ENCODE data around the gene HPD.

The HPD gene

GRCh38 chr12:121808623-121809022 is 50.0 kb downstream of the HPD start:
- Histone ChIP-seq H3K4me1 (ENCODE audit: control insufficient read depth, low read length) (peaks cover 52% of the 10 kb centered on the region), H3K79me2 (ENCODE audit: control insufficient read depth, low read length) (peaks cover 80% of the 10 kb centered on the region), H3K27ac (ENCODE audit: low read depth, low read length) (no peak overlapping the region), H3F3A (ENCODE audit: control insufficient read depth, insufficient read depth) (peaks cover 12% of the 10 kb centered on the region), H3K9me2 (replicated peaks; ENCODE audit: control insufficient read depth, low read length) (no peaks in the 10 kb centered on the region), H4K20me1 (ENCODE audit: control insufficient read depth, insufficient read depth, low read depth, low read length) (peaks cover 29% of the 10 kb centered on the region), H3K9me3 (ENCODE audit: control insufficient read depth, insufficient read depth, low read length) (no peaks in the 10 kb centered on the region), H3K27me3 (ENCODE audit: control insufficient read depth, low read length) (no peaks in the 10 kb centered on the region), H3K4me2 (ENCODE audit: low read length) (no peak overlapping the region), H3K36me3 (ENCODE audit: control insufficient read depth, low read length) (peaks cover 85% of the 10 kb centered on the region), H3K4me3 (ENCODE audit: low read length) (no peak overlapping the region)
- TF ChIP-seq EZH2phosphoT487 (IDR thresholded peaks at IDR 0.05; ENCODE audit: borderline replicate concordance, low read length) (no peak), CTCF (IDR thresholded peaks at IDR 0.05; ENCODE audit: low read depth, low read length, poor library complexity, severe bottlenecking) (no peak)

GRCh38 chr12:121807642-121808347 is 50.9 kb downstream of the HPD start:
- H3K4me2 ChIP-seq (ENCODE audit: low read length): peak overlapping the region; percentile 99
- peaks cover 83% of the 10 kb centered on the region for H3K36me3 ChIP-seq (ENCODE audit: control insufficient read depth, low read length)
- TF ChIP-seq CTCF (IDR thresholded peaks at IDR 0.05; ENCODE audit: low read depth, low read length, poor library complexity, severe bottlenecking) (no peak), EZH2phosphoT487 (IDR thresholded peaks at IDR 0.05; ENCODE audit: borderline replicate concordance, low read length) (no peak)
- peaks cover 20% of the 10 kb centered on the region for H3F3A ChIP-seq (ENCODE audit: control insufficient read depth, insufficient read depth)
- peaks cover 50% of the 10 kb centered on the region for H3K4me1 ChIP-seq (ENCODE audit: control insufficient read depth, low read length)
- H3K79me2 ChIP-seq (ENCODE audit: control insufficient read depth, low read length): peaks cover 71% of the 10 kb centered on the region
- H3K27me3 ChIP-seq (ENCODE audit: control insufficient read depth, low read length): no peaks in the 10 kb centered on the region
- no peak overlapping the region for H3K4me3 ChIP-seq (ENCODE audit: low read length)
- no peaks in the 10 kb centered on the region for H3K9me3 ChIP-seq (ENCODE audit: control insufficient read depth, insufficient read depth, low read length)
- H3K9me2 ChIP-seq (replicated peaks; ENCODE audit: control insufficient read depth, low read length): no peaks in the 10 kb centered on the region
- H4K20me1 ChIP-seq (ENCODE audit: control insufficient read depth, insufficient read depth, low read depth, low read length): peaks cover 25% of the 10 kb centered on the region
- H3K27ac ChIP-seq (ENCODE audit: low read depth, low read length): no peak overlapping the region

- peak overlapping the region; percentile 99 for H3K4me2 ChIP-seq (ENCODE audit: low read length)
- no peak overlapping the region for H3K27ac ChIP-seq (ENCODE audit: low read depth, low read length)
- peaks cover 46% of the 10 kb centered on the region for H3K4me1 ChIP-seq (ENCODE audit: control insufficient read depth, low read length)
- H4K20me1 ChIP-seq (ENCODE audit: control insufficient read depth, insufficient read depth, low read depth, low read length): peaks cover 18% of the 10 kb centered on the region
- peaks cover 84% of the 10 kb centered on the region for H3K36me3 ChIP-seq (ENCODE audit: control insufficient read depth, low read length)
- no peaks in the 10 kb centered on the region for H3K9me2 ChIP-seq (replicated peaks; ENCODE audit: control insufficient read depth, low read length)
- no peaks in the 10 kb centered on the region; the same call in 1 of the 2 replicates for H3K27me3 ChIP-seq (ENCODE audit: control insufficient read depth, low read length)
- no peaks in the 10 kb centered on the region for H3K9me3 ChIP-seq (ENCODE audit: control insufficient read depth, insufficient read depth, low read length)
- H3F3A ChIP-seq (ENCODE audit: control insufficient read depth, insufficient read depth): peaks cover 30% of the 10 kb centered on the region
- TF ChIP-seq CTCF (IDR thresholded peaks at IDR 0.05; ENCODE audit: low read depth, low read length, poor library complexity, severe bottlenecking): no peak
- no peak for TF ChIP-seq EZH2phosphoT487 (IDR thresholded peaks at IDR 0.05; ENCODE audit: borderline replicate concordance, low read length)
- H3K4me3 ChIP-seq (ENCODE audit: low read length): peak overlapping the region; percentile 90
- peaks cover 71% of the 10 kb centered on the region for H3K79me2 ChIP-seq (ENCODE audit: control insufficient read depth, low read length)
These were observed 51.9 kb downstream of the HPD start for GRCh38 chr12:121806546-121807423.

All from DOHH2 (cell line).